ENCODE data around the gene ENTR1.

The ENTR1 gene

GRCh38 chr9:136404801-136405136, 5.6 kb downstream of the ENTR1 start:
- Histone ChIP-seq H3K9ac (no peak overlapping the region), H3K27ac (no peak overlapping the region), H3K79me2 (no peaks in the 10 kb centered on the region), H2AFZ (no peak overlapping the region), H3K27me3 (ENCODE audit: control insufficient read depth, insufficient read depth, low read length) (no peaks in the 10 kb centered on the region), H3K4me3 (ENCODE audit: low read depth, low read length) (no peak overlapping the region), H3K4me2 (ENCODE audit: low read length) (no peak overlapping the region), H3K4me1 (no peaks in the 10 kb centered on the region), H3K9me3 (ENCODE audit: control insufficient read depth, low read length) (no peaks in the 10 kb centered on the region), H3K36me3 (ENCODE audit: control insufficient read depth, insufficient read depth, low read length) (no peaks in the 10 kb centered on the region)
- TF ChIP-seq CTCF (IDR thresholded peaks at IDR 0.05), result no peak

GRCh38 chr9:136403915-136404800, 6.3 kb downstream of the ENTR1 start:
- no peaks in the 10 kb centered on the region for H3K36me3 ChIP-seq (ENCODE audit: control insufficient read depth, insufficient read depth, low read length)
- no peak for TF ChIP-seq CTCF (IDR thresholded peaks at IDR 0.05)

GRCh38 chr9:136403538-136403914, 6.9 kb downstream of the ENTR1 start:
- Histone ChIP-seq H3K4me3 (ENCODE audit: low read depth, low read length) (no peak overlapping the region), H3K9ac (no peak overlapping the region), H3K27me3 (ENCODE audit: control insufficient read depth, insufficient read depth, low read length) (no peaks in the 10 kb centered on the region), H3K79me2 (no peaks in the 10 kb centered on the region), H3K9me3 (ENCODE audit: control insufficient read depth, low read length) (no peaks in the 10 kb centered on the region), H3K27ac (no peak overlapping the region), H2AFZ (no peak overlapping the region), H3K4me2 (ENCODE audit: low read length) (no peak overlapping the region), H3K36me3 (ENCODE audit: control insufficient read depth, insufficient read depth, low read length) (no peaks in the 10 kb centered on the region), H3K4me1 (no peaks in the 10 kb centered on the region)
- TF ChIP-seq CTCF (IDR thresholded peaks at IDR 0.05), result no peak

More at GRCh38 chr9:136403915-136404800, 6.3 kb downstream of the ENTR1 start:
- H3K4me3 ChIP-seq (ENCODE audit: low read depth, low read length), result no peak overlapping the region
- H3K9me3 ChIP-seq (ENCODE audit: control insufficient read depth, low read length), result no peaks in the 10 kb centered on the region
- H3K27me3 ChIP-seq (ENCODE audit: control insufficient read depth, insufficient read depth, low read length), result no peaks in the 10 kb centered on the region
- H3K79me2 ChIP-seq, result no peaks in the 10 kb centered on the region
- H3K27ac ChIP-seq, result no peak overlapping the region
- H2AFZ ChIP-seq, result no peak overlapping the region
- no peaks in the 10 kb centered on the region for H3K4me1 ChIP-seq
- no peak overlapping the region for H3K4me2 ChIP-seq (ENCODE audit: low read length)
- no peak overlapping the region for H3K9ac ChIP-seq

GRCh38 chr9:136402067-136402466, 8.3 kb downstream of the ENTR1 start:
- no peaks in the 10 kb centered on the region for H3K79me2 ChIP-seq
- no peaks in the 10 kb centered on the region for H3K4me1 ChIP-seq
- H3K9ac ChIP-seq, result no peak overlapping the region
- no peaks in the 10 kb centered on the region for H3K9me3 ChIP-seq (ENCODE audit: control insufficient read depth, low read length)
- no peak overlapping the region for H2AFZ ChIP-seq
- H3K27me3 ChIP-seq (ENCODE audit: control insufficient read depth, insufficient read depth, low read length), result no peaks in the 10 kb centered on the region
- no peak overlapping the region for H3K4me2 ChIP-seq (ENCODE audit: low read length)
- H3K4me3 ChIP-seq (ENCODE audit: low read depth, low read length), result no peak overlapping the region
- H3K27ac ChIP-seq, result no peak overlapping the region
- H3K36me3 ChIP-seq (ENCODE audit: control insufficient read depth, insufficient read depth, low read length), result no peaks in the 10 kb centered on the region
- no peak for TF ChIP-seq CTCF (IDR thresholded peaks at IDR 0.05)
